Progenitor cell of endocrine pancreas (in vitro differentiated cells): ENCODE results near the gene CDH23. TPM values are rescaled to one million over a fixed set of nuclear protein-coding genes. Genes with fewer than 3 reads are reported as not detected.
A peak's percentile ranks its signal among the peaks of the same experiment; 100 is the strongest.

Experiments used
- DNase-seq: peaks from one replicate; pipeline ENCODE4 v3.0.0; 2021; ENCODE audit warnings: low spot score; ENCODE audit not compliant: unreplicated experiment
- H3K27ac Mint-ChIP-seq: 2 replicates; pipeline ENCODE4 v1.8.0; 2021; ENCODE audit warnings: mild to moderate bottlenecking, moderate library complexity, mixed read lengths
- H3K27me3 Mint-ChIP-seq: 2 replicates; pipeline ENCODE4 v1.8.0; 2021; ENCODE audit warnings: mixed read lengths
- H3K36me3 Mint-ChIP-seq: 2 replicates; pipeline ENCODE4 v1.8.0; 2022; ENCODE audit warnings: mixed read lengths; ENCODE audit not compliant: insufficient read depth
- H3K4me1 Mint-ChIP-seq: 2 replicates; pipeline ENCODE4 v1.8.0; 2021; ENCODE audit warnings: low read depth, mixed read lengths
- H3K4me3 Mint-ChIP-seq: 2 replicates; pipeline ENCODE4 v1.8.0; 2021; ENCODE audit warnings: low read depth, mild to moderate bottlenecking, moderate library complexity, mixed read lengths
- H3K9me3 Mint-ChIP-seq: 2 replicates; pipeline ENCODE4 v1.8.0; 2021; ENCODE audit warnings: low read depth, mixed read lengths
- CTCF ChIP-seq: fragments of 200-600 bp; sonication (generic); IDR thresholded peaks from one replicate; pipeline ENCODE4 v1.5.0; 2021; ENCODE audit warnings: antibody characterized with exemption, mild to moderate bottlenecking; ENCODE audit not compliant: unreplicated experiment
- total RNA-seq: library from RNA; stranded (reverse); gene quantifications from 2 replicates; pipeline ENCODE4 v1.2.1, GENCODE V29; 2021

CDH23 gene
- total RNA-seq, 1 donor from 2014 or later, result 0.43 TPM

GRCh38 chr10:71659737-71660136, 263.0 kb downstream of the CDH23 start:
- DNase-seq, result no peak
- peaks cover 17% of the 10 kb centered on the region for H3K4me1 Mint-ChIP-seq
- H3K36me3 Mint-ChIP-seq, result no peaks in the 10 kb centered on the region
- H3K27ac Mint-ChIP-seq, result no peak overlapping the region
- H3K4me3 Mint-ChIP-seq, result no peak overlapping the region
- H3K27me3 Mint-ChIP-seq, result peaks cover 83% of the 10 kb centered on the region
- TF ChIP-seq CTCF, result no peak
- H3K9me3 Mint-ChIP-seq, result no peaks in the 10 kb centered on the region

- Mint-ChIP-seq H3K4me3 (no peak overlapping the region), H3K4me1 (peaks cover 17% of the 10 kb centered on the region), H3K27ac (no peak overlapping the region), H3K36me3 (no peaks in the 10 kb centered on the region), H3K9me3 (no peaks in the 10 kb centered on the region), H3K27me3 (peaks cover 83% of the 10 kb centered on the region)
- no peak for TF ChIP-seq CTCF
- no peak for DNase-seq
Measured at GRCh38 chr10:71660313-71660712, 263.6 kb downstream of the CDH23 start.

GRCh38 chr10:71661060-71661622, 264.4 kb downstream of the CDH23 start:
- H3K27me3 Mint-ChIP-seq, result peaks cover 86% of the 10 kb centered on the region
- no peak overlapping the region for H3K4me3 Mint-ChIP-seq
- H3K27ac Mint-ChIP-seq, result no peak overlapping the region
- no peaks in the 10 kb centered on the region for H3K9me3 Mint-ChIP-seq
- peaks cover 17% of the 10 kb centered on the region for H3K4me1 Mint-ChIP-seq
- no peaks in the 10 kb centered on the region for H3K36me3 Mint-ChIP-seq
- peak; percentile 29 for TF ChIP-seq CTCF
- no peak for DNase-seq

- H3K27me3 Mint-ChIP-seq, result peaks cover 87% of the 10 kb centered on the region
Measured at GRCh38 chr10:71661779-71662336, 265.1 kb downstream of the CDH23 start.

GRCh38 chr10:71663311-71663710, 266.6 kb downstream of the CDH23 start:
- DNase-seq, result no peak
- no peak overlapping the region for H3K4me3 Mint-ChIP-seq
- H3K9me3 Mint-ChIP-seq, result no peaks in the 10 kb centered on the region
- peaks cover 86% of the 10 kb centered on the region for H3K27me3 Mint-ChIP-seq
- no peak for TF ChIP-seq CTCF
- H3K4me1 Mint-ChIP-seq, result peaks cover 21% of the 10 kb centered on the region
- H3K27ac Mint-ChIP-seq, result no peak overlapping the region
- no peaks in the 10 kb centered on the region for H3K36me3 Mint-ChIP-seq

More at GRCh38 chr10:71661779-71662336, 265.1 kb downstream of the CDH23 start:
- Mint-ChIP-seq H3K4me1 (peaks cover 24% of the 10 kb centered on the region), H3K36me3 (no peaks in the 10 kb centered on the region), H3K4me3 (no peak overlapping the region), H3K27ac (no peak overlapping the region), H3K9me3 (no peaks in the 10 kb centered on the region)
- DNase-seq, result no peak
- no peak for TF ChIP-seq CTCF
